ENCODE results near the gene BTBD9.

DNA sequence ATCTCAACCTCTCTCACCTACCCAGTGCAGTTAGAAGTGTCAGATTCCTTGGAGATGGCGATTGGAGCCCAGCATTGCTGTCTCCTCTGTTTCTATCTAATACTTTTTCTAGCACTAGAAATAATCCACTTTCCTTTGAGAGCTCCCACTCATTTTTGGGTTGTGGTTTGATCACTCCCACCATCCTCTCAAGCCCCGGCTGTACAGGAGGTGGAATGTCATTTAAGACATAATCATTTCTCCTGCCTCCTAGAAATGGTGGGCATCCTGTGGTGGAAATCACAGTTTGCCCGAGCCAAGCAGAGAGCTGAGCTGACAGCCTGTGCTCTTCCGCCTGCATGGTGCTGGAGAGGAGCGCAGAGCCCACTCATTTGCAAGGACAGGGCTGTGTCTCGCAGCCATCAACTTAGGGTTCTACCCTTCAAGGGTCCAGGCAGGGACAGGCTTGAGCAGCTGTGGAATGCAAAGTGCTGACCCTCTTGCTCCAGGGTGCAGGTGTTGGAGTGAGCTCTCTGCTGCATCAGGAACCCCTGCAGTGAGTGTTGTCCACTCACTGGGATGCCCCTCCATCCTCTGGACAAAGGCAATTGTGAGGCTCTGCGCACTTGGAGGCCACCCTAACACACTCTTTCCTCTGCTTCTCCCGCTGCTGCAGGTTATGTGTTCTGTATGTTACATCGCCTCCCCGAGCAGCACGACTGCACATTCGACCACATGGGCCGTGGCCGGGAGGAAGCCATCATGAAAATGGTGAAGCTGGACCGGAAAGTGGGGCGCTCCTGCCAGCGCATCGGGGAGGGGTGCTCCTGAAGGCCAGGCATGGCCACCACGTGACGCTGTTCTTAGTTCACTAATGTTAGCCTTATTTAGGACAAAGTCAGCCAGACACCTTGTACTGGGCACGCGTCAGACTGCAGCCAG lies 487.9 kb downstream of the BTBD9 start:
- TF ChIP-seq, protein P1, sequence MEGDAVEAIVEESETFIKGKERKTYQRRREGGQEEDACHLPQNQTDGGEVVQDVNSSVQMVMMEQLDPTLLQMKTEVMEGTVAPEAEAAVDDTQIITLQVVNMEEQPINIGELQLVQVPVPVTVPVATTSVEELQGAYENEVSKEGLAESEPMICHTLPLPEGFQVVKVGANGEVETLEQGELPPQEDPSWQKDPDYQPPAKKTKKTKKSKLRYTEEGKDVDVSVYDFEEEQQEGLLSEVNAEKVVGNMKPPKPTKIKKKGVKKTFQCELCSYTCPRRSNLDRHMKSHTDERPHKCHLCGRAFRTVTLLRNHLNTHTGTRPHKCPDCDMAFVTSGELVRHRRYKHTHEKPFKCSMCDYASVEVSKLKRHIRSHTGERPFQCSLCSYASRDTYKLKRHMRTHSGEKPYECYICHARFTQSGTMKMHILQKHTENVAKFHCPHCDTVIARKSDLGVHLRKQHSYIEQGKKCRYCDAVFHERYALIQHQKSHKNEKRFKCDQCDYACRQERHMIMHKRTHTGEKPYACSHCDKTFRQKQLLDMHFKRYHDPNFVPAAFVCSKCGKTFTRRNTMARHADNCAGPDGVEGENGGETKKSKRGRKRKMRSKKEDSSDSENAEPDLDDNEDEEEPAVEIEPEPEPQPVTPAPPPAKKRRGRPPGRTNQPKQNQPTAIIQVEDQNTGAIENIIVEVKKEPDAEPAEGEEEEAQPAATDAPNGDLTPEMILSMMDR (IDR thresholded peaks at IDR 0.05), result no peak
- no peak for TF ChIP-seq EZH2 (IDR thresholded peaks at IDR 0.05; ENCODE audit: borderline replicate concordance, insufficient read depth, low read depth, low read length, poor library complexity, severe bottlenecking)

All from B cell (primary cell).